Measurements from ENCODE around the gene CACNA1B.

The CACNA1B gene

DNA sequence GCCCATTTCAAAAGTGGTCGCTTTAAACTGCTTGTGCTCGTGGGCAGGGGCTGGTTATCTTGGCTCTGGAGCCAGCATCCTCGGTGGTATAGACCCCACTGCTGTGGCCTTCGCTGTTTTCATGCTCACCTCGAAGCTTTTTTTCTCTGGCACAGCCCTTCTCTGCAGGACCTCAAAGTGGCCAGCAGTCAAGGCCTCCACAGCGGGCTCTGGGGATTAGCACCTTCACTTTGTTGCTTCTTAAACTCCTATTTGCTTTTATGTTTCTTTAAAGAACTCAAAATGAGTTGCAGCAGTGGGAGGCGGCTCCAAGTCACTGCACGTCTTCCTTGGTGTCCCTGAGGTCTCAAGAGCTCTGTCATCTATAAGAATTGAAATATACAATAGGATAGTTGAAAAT, 165.1 kb downstream of the CACNA1B start:
- Histone ChIP-seq H3K27ac (ENCODE audit: low read length) (no peak overlapping the region), H3K27me3 (ENCODE audit: control insufficient read depth in 1 of 2, insufficient read depth in 2 of 2, low read length in 2 of 2) (no peaks in the 10 kb centered on the region), H3K9me3 (ENCODE audit: control insufficient read depth in 2 of 2, low read length in 2 of 2) (no peaks in the 10 kb centered on the region), H3K9ac (ENCODE audit: low read length in 2 of 2) (no peak overlapping the region), H3K4me1 (ENCODE audit: control insufficient read depth, insufficient read depth, low read length) (no peaks in the 10 kb centered on the region), H3K36me3 (ENCODE audit: control insufficient read depth in 2 of 2, insufficient read depth in 2 of 2, low read length in 2 of 2) (no peaks in the 10 kb centered on the region), H3K4me3 (ENCODE audit: low read length in 2 of 2) (no peak overlapping the region)

DNA sequence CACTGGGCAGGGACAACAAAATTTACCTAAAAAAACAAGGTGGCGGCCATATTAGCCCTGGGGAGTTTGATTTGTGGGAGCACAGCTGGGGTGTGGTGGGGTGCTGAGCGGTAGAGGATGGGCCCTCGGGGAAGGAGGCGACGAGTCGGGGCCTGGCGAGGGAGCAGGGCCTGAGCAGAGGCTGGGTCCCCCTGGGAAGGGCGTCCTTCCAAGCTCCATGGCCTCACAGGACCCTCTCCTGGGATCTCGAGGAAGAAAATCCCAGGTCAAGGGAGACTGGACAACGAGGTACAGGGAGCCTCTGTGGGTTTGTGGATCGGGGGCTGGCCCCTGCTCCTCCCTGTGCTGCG, 165.5 kb downstream of the CACNA1B start:
- H3K36me3 ChIP-seq (ENCODE audit: control insufficient read depth in 2 of 2, insufficient read depth in 2 of 2, low read length in 2 of 2): no peaks in the 10 kb centered on the region
- H3K27me3 ChIP-seq (ENCODE audit: control insufficient read depth in 1 of 2, insufficient read depth in 2 of 2, low read length in 2 of 2): no peaks in the 10 kb centered on the region
- H3K9me3 ChIP-seq (ENCODE audit: control insufficient read depth in 2 of 2, low read length in 2 of 2): no peaks in the 10 kb centered on the region
- H3K4me3 ChIP-seq (ENCODE audit: low read length in 2 of 2): no peak overlapping the region
- H3K9ac ChIP-seq (ENCODE audit: low read length in 2 of 2): no peak overlapping the region
- no peaks in the 10 kb centered on the region for H3K4me1 ChIP-seq (ENCODE audit: control insufficient read depth, insufficient read depth, low read length)
- no peak overlapping the region for H3K27ac ChIP-seq (ENCODE audit: low read length)

DNA sequence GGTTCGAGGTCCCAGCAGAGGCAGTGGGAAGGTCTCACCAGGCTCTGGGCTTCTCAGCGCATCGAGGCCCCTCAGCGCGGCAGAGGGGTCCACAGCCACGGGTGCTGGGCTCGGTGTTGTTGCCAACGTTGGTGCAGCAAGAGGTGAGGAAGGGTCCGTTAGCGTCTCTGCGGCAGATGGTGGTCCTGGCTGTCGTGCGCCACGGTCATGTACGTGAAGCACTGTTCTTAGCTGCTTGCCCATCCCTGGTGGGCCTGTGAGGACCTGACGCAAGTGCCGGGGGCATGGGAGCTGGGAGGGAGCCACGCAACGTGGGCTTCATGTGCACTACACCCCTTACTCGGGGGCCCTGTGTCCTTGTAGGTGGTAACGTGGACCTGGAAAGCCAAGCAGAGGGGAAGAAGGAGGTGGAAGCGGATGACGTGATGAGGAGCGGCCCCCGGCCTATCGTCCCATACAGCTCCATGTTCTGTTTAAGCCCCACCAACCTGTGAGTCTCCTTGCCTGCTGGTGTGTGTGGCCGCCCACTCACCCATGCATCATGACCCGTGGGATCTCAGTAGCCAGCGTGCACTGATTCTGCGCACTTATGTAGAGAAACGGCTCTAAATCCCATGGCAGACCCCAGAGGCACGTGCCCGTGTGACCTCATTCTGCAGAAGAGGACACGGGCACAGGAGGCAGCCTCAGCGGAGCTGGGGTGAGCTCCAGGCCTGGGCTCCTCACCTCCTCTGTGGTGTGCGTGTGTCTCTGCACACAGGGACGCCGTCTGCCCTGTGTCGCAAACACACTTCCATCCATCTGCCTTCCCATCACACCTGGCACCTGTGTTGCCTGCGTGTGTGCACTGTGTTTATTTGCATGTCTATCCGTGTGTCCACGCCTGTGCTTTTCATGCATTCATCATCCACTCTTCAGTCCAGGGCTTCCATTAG, 166.1 kb downstream of the CACNA1B start:
- Histone ChIP-seq H3K36me3 (ENCODE audit: control insufficient read depth in 2 of 2, insufficient read depth in 2 of 2, low read length in 2 of 2) (no peaks in the 10 kb centered on the region), H3K4me1 (ENCODE audit: control insufficient read depth, insufficient read depth, low read length) (no peaks in the 10 kb centered on the region), H3K9me3 (ENCODE audit: control insufficient read depth in 2 of 2, low read length in 2 of 2) (no peaks in the 10 kb centered on the region), H3K4me3 (ENCODE audit: low read length in 2 of 2) (no peak overlapping the region), H3K27me3 (ENCODE audit: control insufficient read depth in 1 of 2, insufficient read depth in 2 of 2, low read length in 2 of 2) (no peaks in the 10 kb centered on the region), H3K9ac (ENCODE audit: low read length in 2 of 2) (no peak overlapping the region), H3K27ac (ENCODE audit: low read length) (no peak overlapping the region)

DNA sequence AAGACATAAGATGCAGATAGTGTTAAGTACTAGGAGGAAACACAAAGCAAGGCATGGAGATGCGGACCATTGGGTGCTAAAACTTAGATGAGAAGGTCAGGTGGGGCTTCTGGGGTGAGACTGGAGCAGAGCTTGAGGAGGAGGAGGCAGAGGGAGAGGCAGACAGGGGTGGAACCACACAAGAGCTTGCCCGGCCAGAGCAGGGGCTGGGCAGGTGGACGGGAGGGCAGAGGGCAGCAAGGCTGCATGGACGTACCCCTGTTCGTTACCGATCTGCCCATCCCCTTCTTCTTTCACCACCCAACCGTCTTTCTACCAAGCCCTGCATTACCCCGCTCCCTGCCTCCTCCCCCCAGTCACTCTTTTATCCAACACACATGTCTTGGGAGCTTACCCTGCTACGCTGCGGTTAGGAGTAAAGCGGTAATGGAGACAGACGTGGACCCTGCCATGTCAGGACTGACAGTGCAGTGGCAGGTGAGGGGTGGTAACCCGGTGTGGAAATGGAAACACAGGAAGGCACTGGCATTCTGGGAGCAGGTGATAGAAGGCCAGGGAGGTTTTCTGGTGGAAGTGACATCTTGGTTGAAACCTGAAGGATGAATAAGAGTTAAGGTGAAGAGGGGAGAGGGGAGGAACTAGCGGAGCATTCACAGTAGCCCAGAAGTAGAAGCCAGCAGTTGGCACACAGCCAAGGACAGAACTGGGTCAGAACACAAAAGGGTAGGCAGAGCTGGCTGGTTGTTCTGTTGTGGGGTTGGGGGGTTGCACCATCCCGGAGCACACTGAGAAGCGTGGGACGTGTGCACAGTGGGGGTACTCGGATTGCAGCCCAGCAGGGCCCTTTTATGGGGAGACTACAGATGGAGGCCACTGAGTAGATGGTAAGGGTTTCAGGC, 167.2 kb downstream of the CACNA1B start:
- H3K27me3 ChIP-seq (ENCODE audit: control insufficient read depth in 1 of 2, insufficient read depth in 2 of 2, low read length in 2 of 2): no peaks in the 10 kb centered on the region
- H3K4me3 ChIP-seq (ENCODE audit: low read length in 2 of 2): no peak overlapping the region
- H3K9ac ChIP-seq (ENCODE audit: low read length in 2 of 2): no peak overlapping the region
- H3K4me1 ChIP-seq (ENCODE audit: control insufficient read depth, insufficient read depth, low read length): no peaks in the 10 kb centered on the region
- no peak overlapping the region for H3K27ac ChIP-seq (ENCODE audit: low read length)
- H3K36me3 ChIP-seq (ENCODE audit: control insufficient read depth in 2 of 2, insufficient read depth in 2 of 2, low read length in 2 of 2): no peaks in the 10 kb centered on the region
- no peaks in the 10 kb centered on the region for H3K9me3 ChIP-seq (ENCODE audit: control insufficient read depth in 2 of 2, low read length in 2 of 2)

DNA sequence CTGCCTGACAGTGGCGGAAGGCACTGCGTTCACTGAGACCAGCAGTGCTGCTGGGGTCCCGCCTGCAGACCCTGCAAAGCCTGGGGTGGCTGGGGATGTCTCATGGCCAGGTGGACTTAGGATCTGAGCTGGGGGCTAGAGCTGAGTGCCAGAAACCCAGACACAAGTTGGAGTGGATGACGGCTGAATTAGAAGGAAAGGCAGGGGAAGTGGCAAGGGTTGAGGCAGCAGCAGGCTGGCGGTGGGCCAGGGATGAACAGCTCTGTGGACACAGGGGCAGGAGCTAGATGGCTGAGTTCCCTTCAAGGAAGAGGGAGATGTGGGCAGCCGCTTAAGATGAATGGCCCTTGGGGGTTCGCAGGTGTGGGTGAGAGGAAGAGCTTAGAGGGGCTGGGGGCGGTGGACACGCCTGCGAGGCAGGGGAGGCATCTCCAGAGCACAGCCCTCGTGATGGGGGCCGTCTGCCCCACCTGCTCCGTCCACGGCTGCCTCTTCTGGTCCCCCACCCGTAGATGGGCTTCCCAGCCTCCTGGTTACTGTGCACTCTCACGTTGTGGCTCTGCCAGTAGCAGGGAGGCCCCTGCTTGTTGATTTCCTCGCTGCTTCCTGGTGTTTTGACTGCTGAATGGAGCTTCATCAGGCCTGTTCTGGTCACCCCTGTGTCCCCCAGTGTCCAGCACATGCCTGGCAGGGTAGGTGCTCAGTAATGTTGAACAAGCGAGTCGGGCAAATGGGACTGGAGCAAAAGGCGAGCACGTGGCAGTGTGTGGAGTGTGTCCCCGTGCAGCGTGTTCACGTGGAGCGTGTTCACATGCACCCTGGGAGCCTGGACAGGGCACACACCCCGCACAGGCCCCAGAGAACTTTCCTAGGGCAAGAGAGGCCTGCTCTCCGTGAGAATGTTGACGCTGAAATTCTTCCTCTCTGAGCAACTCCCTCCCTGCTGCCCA, 168.2 kb downstream of the CACNA1B start:
- no peaks in the 10 kb centered on the region for H3K4me1 ChIP-seq (ENCODE audit: control insufficient read depth, insufficient read depth, low read length)
- no peaks in the 10 kb centered on the region for H3K9me3 ChIP-seq (ENCODE audit: control insufficient read depth in 2 of 2, low read length in 2 of 2)
- no peak overlapping the region for H3K4me3 ChIP-seq (ENCODE audit: low read length in 2 of 2)
- H3K27ac ChIP-seq (ENCODE audit: low read length): no peak overlapping the region
- no peaks in the 10 kb centered on the region for H3K36me3 ChIP-seq (ENCODE audit: control insufficient read depth in 2 of 2, insufficient read depth in 2 of 2, low read length in 2 of 2)
- no peaks in the 10 kb centered on the region for H3K27me3 ChIP-seq (ENCODE audit: control insufficient read depth in 1 of 2, insufficient read depth in 2 of 2, low read length in 2 of 2)
- no peak overlapping the region for H3K9ac ChIP-seq (ENCODE audit: low read length in 2 of 2)

DNA sequence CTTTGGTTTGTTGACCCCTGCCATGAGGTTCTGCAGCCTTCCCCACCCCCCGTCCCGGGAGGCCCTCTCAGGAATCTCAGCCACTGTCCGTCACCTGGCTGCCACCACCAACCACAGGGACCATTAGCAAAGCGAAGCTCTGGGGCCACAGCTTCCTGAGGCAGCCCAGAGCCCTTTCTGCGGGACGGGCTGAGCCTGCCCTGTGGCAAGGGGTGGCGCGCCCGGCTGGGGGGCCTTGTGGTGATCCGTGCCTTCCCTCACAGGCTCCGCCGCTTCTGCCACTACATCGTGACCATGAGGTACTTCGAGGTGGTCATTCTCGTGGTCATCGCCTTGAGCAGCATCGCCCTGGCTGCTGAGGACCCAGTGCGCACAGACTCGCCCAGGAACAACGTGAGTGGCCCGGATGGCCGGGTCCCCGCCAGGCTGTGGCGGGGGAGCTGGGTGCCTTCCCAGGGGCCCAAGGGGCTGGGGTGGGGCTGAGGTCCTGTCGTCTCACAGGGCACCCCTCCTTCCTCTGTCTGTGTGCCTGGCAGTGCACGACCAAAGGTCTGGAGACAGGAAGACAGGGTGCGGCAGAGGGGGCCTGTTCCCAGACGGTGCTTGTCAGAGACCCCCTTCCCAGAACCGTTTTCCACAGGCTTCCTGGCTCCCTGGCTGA, 169.2 kb downstream of the CACNA1B start:
- Histone ChIP-seq H3K9ac (ENCODE audit: low read length in 2 of 2) (no peak overlapping the region), H3K36me3 (ENCODE audit: control insufficient read depth in 2 of 2, insufficient read depth in 2 of 2, low read length in 2 of 2) (no peaks in the 10 kb centered on the region), H3K27ac (ENCODE audit: low read length) (no peak overlapping the region), H3K4me1 (ENCODE audit: control insufficient read depth, insufficient read depth, low read length) (no peaks in the 10 kb centered on the region), H3K4me3 (ENCODE audit: low read length in 2 of 2) (no peak overlapping the region), H3K27me3 (ENCODE audit: control insufficient read depth in 1 of 2, insufficient read depth in 2 of 2, low read length in 2 of 2) (no peaks in the 10 kb centered on the region), H3K9me3 (ENCODE audit: control insufficient read depth in 2 of 2, low read length in 2 of 2) (no peaks in the 10 kb centered on the region)

DNA sequence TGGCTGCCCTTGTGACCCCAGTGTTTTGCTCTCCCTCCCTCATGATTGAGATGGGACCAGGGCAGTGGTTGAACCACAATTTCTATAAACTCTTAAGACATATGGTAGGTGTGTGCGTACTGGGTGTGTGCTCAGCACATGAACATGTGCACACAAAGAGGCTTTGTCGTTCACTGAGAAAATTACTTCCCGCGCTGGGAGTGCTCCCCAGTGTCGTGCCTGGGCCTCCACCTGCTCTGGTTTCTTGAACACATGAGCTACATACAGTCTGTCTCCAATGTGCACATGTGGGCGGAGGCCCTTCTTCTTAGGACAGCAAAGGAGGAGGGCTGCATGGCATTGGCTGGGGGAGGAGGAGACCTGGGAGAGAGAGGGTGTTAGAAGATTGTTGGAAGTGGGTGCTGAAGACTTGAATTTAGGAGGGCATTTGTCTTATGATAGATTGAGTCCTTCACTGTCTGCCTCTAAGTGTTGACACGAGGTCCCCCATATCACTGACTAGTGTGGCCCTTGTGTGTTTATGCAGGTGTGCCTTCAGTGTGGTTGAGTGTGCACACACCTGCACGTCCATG, 170.0 kb downstream of the CACNA1B start:
- Histone ChIP-seq H3K27me3 (ENCODE audit: control insufficient read depth in 1 of 2, insufficient read depth in 2 of 2, low read length in 2 of 2) (peaks cover 0 to 4% of the 10 kb centered on the region in 2 donors), H3K4me1 (ENCODE audit: control insufficient read depth, insufficient read depth, low read length) (no peaks in the 10 kb centered on the region), H3K36me3 (ENCODE audit: control insufficient read depth in 2 of 2, insufficient read depth in 2 of 2, low read length in 2 of 2) (no peaks in the 10 kb centered on the region), H3K27ac (ENCODE audit: low read length) (no peak overlapping the region), H3K4me3 (ENCODE audit: low read length in 2 of 2) (no peak overlapping the region), H3K9ac (ENCODE audit: low read length in 2 of 2) (no peak overlapping the region), H3K9me3 (ENCODE audit: control insufficient read depth in 2 of 2, low read length in 2 of 2) (no peaks in the 10 kb centered on the region)

DNA sequence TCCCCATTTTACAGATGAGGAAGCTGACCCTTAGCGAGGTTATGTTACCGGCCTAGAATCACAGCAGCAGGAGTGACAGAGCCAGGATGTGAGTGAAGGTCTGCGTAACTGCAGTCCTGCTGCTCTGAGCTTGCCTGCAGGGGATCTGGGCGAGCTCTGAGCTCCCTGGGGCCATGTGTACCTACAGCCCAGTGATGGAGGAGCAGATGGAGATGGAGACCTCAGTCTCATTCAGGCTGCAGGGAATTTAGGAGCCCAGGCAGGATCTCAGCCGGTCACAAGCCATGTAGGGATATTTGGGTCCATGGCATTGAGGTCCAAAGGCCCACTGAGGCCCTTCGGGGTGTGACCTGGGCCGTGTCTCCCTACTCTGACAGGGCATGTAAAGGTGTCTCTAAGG, 170.6 kb downstream of the CACNA1B start:
- H3K9ac ChIP-seq (ENCODE audit: low read length in 2 of 2): no peak overlapping the region
- peaks cover 0 to 4% of the 10 kb centered on the region in 2 donors for H3K27me3 ChIP-seq (ENCODE audit: control insufficient read depth in 1 of 2, insufficient read depth in 2 of 2, low read length in 2 of 2)
- no peaks in the 10 kb centered on the region for H3K4me1 ChIP-seq (ENCODE audit: control insufficient read depth, insufficient read depth, low read length)
- no peaks in the 10 kb centered on the region for H3K36me3 ChIP-seq (ENCODE audit: control insufficient read depth in 2 of 2, insufficient read depth in 2 of 2, low read length in 2 of 2)
- H3K4me3 ChIP-seq (ENCODE audit: low read length in 2 of 2): no peak overlapping the region
- no peak overlapping the region for H3K27ac ChIP-seq (ENCODE audit: low read length)
- H3K9me3 ChIP-seq (ENCODE audit: control insufficient read depth in 2 of 2, low read length in 2 of 2): no peaks in the 10 kb centered on the region

DNA sequence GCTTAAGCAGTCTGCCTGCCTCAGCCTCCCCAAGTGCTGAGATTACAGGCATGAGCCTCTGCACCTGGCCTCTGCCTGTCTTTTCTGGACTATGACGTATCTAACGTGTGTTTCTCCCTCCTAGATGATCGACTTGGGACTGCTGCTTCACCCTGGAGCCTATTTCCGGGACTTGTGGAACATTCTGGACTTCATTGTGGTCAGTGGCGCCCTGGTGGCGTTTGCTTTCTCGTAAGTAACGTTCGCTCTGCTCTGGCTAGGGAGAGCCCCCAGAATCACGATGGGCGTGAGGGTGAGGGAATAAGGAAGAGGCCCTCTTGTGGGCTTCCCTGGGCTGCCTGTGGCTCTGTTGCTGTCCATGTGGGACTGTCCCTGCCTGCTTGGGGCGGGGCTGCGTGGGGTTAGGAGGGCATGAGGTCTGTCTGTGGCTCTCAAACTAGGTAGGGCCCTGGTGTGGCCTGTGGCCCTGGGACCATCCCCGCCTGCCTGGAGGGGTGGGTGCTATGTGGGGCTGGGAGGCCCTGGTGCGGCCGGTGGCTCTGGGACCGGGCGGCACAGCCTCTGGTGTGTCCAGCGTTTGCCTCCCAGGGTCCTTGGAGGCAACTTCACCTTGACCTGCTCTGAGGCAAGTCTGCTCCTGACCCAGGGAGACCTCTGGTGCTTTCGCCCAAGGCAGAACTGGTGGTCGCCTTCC, 171.7 kb downstream of the CACNA1B start:
- Histone ChIP-seq H3K9me3 (ENCODE audit: control insufficient read depth in 2 of 2, low read length in 2 of 2) (no peaks in the 10 kb centered on the region), H3K4me3 (ENCODE audit: low read length in 2 of 2) (no peak overlapping the region), H3K27me3 (ENCODE audit: control insufficient read depth in 1 of 2, insufficient read depth in 2 of 2, low read length in 2 of 2) (peaks cover 0 to 4% of the 10 kb centered on the region in 2 donors), H3K9ac (ENCODE audit: low read length in 2 of 2) (no peak overlapping the region), H3K27ac (ENCODE audit: low read length) (no peak overlapping the region), H3K4me1 (ENCODE audit: control insufficient read depth, insufficient read depth, low read length) (no peaks in the 10 kb centered on the region), H3K36me3 (ENCODE audit: control insufficient read depth in 2 of 2, insufficient read depth in 2 of 2, low read length in 2 of 2) (no peaks in the 10 kb centered on the region)

Measured in stomach smooth muscle (tissue), 2 donors.